CD14-positive monocyte (primary cell): Measurements from ENCODE around the gene GHDC. TPM values are rescaled to one million over a fixed set of nuclear protein-coding genes. Genes with fewer than 3 reads are reported as not detected.

Experiments
- DNase-seq, 3 donors: peaks; one replicate each; pipeline ENCODE4 v3.0.0-alpha.2; 2011 to 2022
- H2AFZ ChIP-seq: 2 replicates; pipeline ENCODE4 v1.6.0; 2012; ENCODE audit warnings: mild to moderate bottlenecking, low read depth, low read length, inconsistent platforms; ENCODE audit not compliant: insufficient read depth, poor library complexity, severe bottlenecking
- H3K27ac ChIP-seq, 2 donors: 1 replicate in 1 of 2; 2 replicates in 1 of 2; pipeline ENCODE4 v1.5.1; 2012 to 2013; ENCODE audit warnings: low read length in 2 of 2, control low read depth in 1 of 2, inconsistent platforms in 1 of 2, low read depth in 1 of 2, mild to moderate bottlenecking in 1 of 2
- H3K27me3 ChIP-seq, 2 donors: one replicate each; pipeline versions ENCODE4 v1.6.0 to v1.6.1; 2011 to 2013; ENCODE audit warnings: low read length in 2 of 2; ENCODE audit not compliant: control insufficient read depth in 2 of 2, insufficient read depth in 2 of 2
- H3K36me3 ChIP-seq, 2 donors: replicated peaks in 1 of 2; 1 replicate in 1 of 2; 2 replicates in 1 of 2; pipeline versions ENCODE4 v1.5.1 to v1.6.1; 2012 to 2013; ENCODE audit warnings: low read length in 2 of 2, control low read depth in 1 of 2, inconsistent platforms in 1 of 2, mild to moderate bottlenecking in 1 of 2; ENCODE audit not compliant: insufficient read depth in 2 of 2, control insufficient read depth in 1 of 2
- H3K4me1 ChIP-seq, 2 donors: 1 replicate in 1 of 2; 2 replicates in 1 of 2; pipeline versions ENCODE4 v1.5.1 to v1.6.1; 2012 to 2013; ENCODE audit warnings: low read length in 2 of 2, control low read depth in 1 of 2, inconsistent platforms in 1 of 2, mild to moderate bottlenecking in 1 of 2, moderate library complexity in 1 of 2; ENCODE audit not compliant: insufficient read depth in 2 of 2, control insufficient read depth in 1 of 2
- H3K4me2 ChIP-seq: replicated peaks from 2 replicates; pipeline ENCODE3; 2012; ENCODE audit warnings: low read length, moderate library complexity, mild to moderate bottlenecking; ENCODE audit not compliant: poor library complexity, severe bottlenecking; ENCODE audit errors: extremely low read depth
- H3K4me3 ChIP-seq, 3 experiments: fragments of 200-600 bp in 1 of 3; sonication (generic) in 1 of 3; replicated peaks in 1 of 3; 1 replicate in 2 of 3; 2 replicates in 1 of 3; pipeline ENCODE4 v1.5.1; 2011 to 2013; ENCODE audit warnings: low read length in 3 of 3, mild to moderate bottlenecking in 3 of 3, control low read depth in 2 of 3, low read depth in 2 of 3, inconsistent platforms in 1 of 3, moderate library complexity in 1 of 3
- H3K79me2 ChIP-seq: 2 replicates; pipeline ENCODE4 v1.6.0; 2012; ENCODE audit warnings: mild to moderate bottlenecking, control low read depth, inconsistent platforms, low read length, moderate library complexity; ENCODE audit not compliant: insufficient read depth
- H3K9ac ChIP-seq: 2 replicates; pipeline ENCODE4 v1.6.0; 2017; ENCODE audit warnings: low read length, mild to moderate bottlenecking; ENCODE audit not compliant: insufficient read depth, poor library complexity, severe bottlenecking
- H3K9me3 ChIP-seq, 2 donors: replicated peaks in 1 of 2; 1 replicate in 1 of 2; 2 replicates in 1 of 2; pipeline versions ENCODE4 v1.5.1 to v1.6.1; 2012 to 2013; ENCODE audit warnings: low read length in 2 of 2, control low read depth in 1 of 2; ENCODE audit not compliant: control insufficient read depth in 1 of 2, insufficient read depth in 1 of 2
- H4K20me1 ChIP-seq: 2 replicates; pipeline ENCODE4 v1.6.0; 2012; ENCODE audit warnings: mild to moderate bottlenecking, low read length, control low read depth, moderate library complexity; ENCODE audit not compliant: insufficient read depth
- H3K27ac Mint-ChIP-seq, 7 donors: one replicate each; pipeline ENCODE4 v1.8.0; 2020; ENCODE audit warnings: mild to moderate bottlenecking in 7 of 7, mixed read lengths in 7 of 7, moderate library complexity in 6 of 7, inconsistent platforms in 2 of 7
- H3K27me3 Mint-ChIP-seq, 3 donors: one replicate each; pipeline ENCODE4 v1.8.0; 2021 to 2022; ENCODE audit warnings: low read depth in 3 of 3, mild to moderate bottlenecking in 3 of 3, mixed read lengths in 3 of 3, moderate library complexity in 3 of 3, inconsistent platforms in 1 of 3
- H3K36me3 Mint-ChIP-seq, 2 donors: one replicate each; pipeline ENCODE4 v1.8.0; 2020; ENCODE audit warnings: mixed read lengths in 2 of 2, inconsistent platforms in 1 of 2, mild to moderate bottlenecking in 1 of 2
- H3K4me1 Mint-ChIP-seq: one replicate; pipeline ENCODE4 v1.8.0; 2020; ENCODE audit warnings: mild to moderate bottlenecking, mixed read lengths
- H3K4me3 Mint-ChIP-seq, 2 donors: one replicate each; pipeline ENCODE4 v1.8.0; 2020; ENCODE audit warnings: mild to moderate bottlenecking in 2 of 2, mixed read lengths in 2 of 2, moderate library complexity in 1 of 2
- H3K9me3 Mint-ChIP-seq, 7 donors: one replicate each; pipeline ENCODE4 v1.8.0; 2020 to 2022; ENCODE audit warnings: mixed read lengths in 7 of 7, mild to moderate bottlenecking in 6 of 7, moderate library complexity in 6 of 7, inconsistent platforms in 2 of 7
- WGBS: methylation state at CpG from one replicate; pipeline ENCODE4 v1.1.5; 2013; ENCODE audit warnings: missing lambda C conversion rate; ENCODE audit not compliant: insufficient coverage; 5-methylcytosine and 5-hydroxymethylcytosine counted together
- intact Hi-C, 2 donors: fragments of 100-400 bp; cut with micrococcal nuclease; formaldehyde crosslinking; loops; one replicate each; pipeline versions ENCODE4 v1.15.0 to v1.15.1; 2023
- polyA plus RNA-seq, 3 donors: library from polyadenylated mRNA; depleted of rRNA in 1 of 3; unstranded in 2 of 3; stranded (reverse) in 1 of 3; fragments of 300-500 nt in 2 of 3; fragments of >200 nt in 1 of 3; fragmentation: Illumina TruSeq in 2 of 3; gene quantifications; 1 replicate in 2 of 3; 2 replicates in 1 of 3; pipeline ENCODE4 v1.2.3, GENCODE V29; 2012 to 2021
- TF ChIP-seq, protein P1 (sequence below): fragments of 200-600 bp; IDR thresholded peaks from one replicate; pipeline ENCODE4 v1.8.0; 2022; ENCODE audit warnings: antibody characterized with exemption, mild to moderate bottlenecking

GHDC gene
- polyA plus RNA-seq, 3 donors = 20.0 to 31.6 (median 20.6) TPM

DNA sequence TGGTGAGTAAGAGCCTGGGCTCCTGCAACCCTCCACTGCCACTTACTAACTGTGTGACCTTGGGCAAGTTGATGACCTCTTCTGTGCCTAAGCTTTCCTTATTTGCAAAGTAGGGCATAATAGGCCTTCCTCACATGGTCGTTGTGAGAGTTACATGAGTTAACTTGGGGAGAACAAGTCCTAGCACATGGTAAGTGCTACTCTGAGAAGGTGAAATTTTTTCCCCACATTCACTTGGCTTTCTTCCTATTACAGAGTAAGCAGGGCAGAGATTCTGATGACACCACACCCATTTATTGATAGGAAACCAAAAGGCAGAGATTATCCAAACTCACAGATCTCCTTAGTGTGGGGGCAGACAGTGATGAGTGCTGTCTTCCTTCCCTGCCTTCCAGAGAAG, 15.0 kb downstream of the GHDC start:
- Histone ChIP-seq H3K27ac (no peak overlapping the region), H4K20me1 (peaks cover 3% of the 10 kb centered on the region), H3K9ac (no peak overlapping the region), H3K4me3 (no peak overlapping the region), H2AFZ (no peak overlapping the region), H3K27me3 (peaks cover 8 to 39% of the 10 kb centered on the region in 2 donors), H3K4me2 (no peak overlapping the region), H3K36me3 (no peaks in the 10 kb centered on the region), H3K9me3 (peaks cover 0 to 14% of the 10 kb centered on the region in 2 donors), H3K4me1 (peaks cover 43 to 50% of the 10 kb centered on the region in 2 donors), H3K79me2 (no peaks in the 10 kb centered on the region)
- peak in 1 of 3 donors; percentile 37 for DNase-seq
- peaks cover 39 to 48% (median 46%) of the 10 kb centered on the region in 3 donors for H3K27me3 Mint-ChIP-seq
- peak overlapping the region in 1 of 2 donors; percentile 82 for H3K4me3 Mint-ChIP-seq
- TF ChIP-seq, protein P1, sequence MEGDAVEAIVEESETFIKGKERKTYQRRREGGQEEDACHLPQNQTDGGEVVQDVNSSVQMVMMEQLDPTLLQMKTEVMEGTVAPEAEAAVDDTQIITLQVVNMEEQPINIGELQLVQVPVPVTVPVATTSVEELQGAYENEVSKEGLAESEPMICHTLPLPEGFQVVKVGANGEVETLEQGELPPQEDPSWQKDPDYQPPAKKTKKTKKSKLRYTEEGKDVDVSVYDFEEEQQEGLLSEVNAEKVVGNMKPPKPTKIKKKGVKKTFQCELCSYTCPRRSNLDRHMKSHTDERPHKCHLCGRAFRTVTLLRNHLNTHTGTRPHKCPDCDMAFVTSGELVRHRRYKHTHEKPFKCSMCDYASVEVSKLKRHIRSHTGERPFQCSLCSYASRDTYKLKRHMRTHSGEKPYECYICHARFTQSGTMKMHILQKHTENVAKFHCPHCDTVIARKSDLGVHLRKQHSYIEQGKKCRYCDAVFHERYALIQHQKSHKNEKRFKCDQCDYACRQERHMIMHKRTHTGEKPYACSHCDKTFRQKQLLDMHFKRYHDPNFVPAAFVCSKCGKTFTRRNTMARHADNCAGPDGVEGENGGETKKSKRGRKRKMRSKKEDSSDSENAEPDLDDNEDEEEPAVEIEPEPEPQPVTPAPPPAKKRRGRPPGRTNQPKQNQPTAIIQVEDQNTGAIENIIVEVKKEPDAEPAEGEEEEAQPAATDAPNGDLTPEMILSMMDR = no peak
- H3K4me1 Mint-ChIP-seq = peaks cover 40% of the 10 kb centered on the region
- WGBS = no CpG with 5 or more reads among the region's 1 CpG
- intact Hi-C loops = no loop called here
- H3K27ac Mint-ChIP-seq = peak overlapping the region in 1 of 7 donors; percentile 19
- H3K36me3 Mint-ChIP-seq = peaks cover 0 to 3% of the 10 kb centered on the region in 2 donors
- peaks cover 0 to 14% (median 8%) of the 10 kb centered on the region in 7 donors for H3K9me3 Mint-ChIP-seq

DNA sequence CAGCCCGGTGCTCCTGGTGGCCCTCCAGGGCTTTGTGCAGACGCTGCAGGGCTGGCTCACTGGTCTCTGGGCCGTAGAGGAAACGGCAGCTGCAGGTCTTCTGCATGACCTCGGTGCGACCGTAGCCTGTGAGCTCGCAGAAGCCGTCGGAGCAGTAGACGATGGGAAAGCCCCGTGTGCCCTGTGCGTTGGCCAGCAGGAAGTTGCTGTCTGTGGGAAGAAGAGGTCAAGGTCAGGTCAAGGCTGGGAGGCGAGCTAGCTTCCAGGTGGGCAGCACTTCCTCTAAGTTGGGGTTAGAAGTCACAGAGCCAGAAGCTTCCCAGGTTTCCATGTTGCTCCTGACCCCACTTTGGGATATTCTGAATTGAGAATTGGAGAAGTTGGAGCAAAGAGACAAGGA, 15.5 kb downstream of the GHDC start:
- no peak overlapping the region for H3K27ac ChIP-seq
- H3K9me3 Mint-ChIP-seq = peaks cover 0 to 14% (median 8%) of the 10 kb centered on the region in 7 donors

More for the DNA sequence above, 15.5 kb downstream of the GHDC start:
- intact Hi-C loops = no loop called here
- Histone ChIP-seq H3K9ac (no peak overlapping the region), H3K9me3 (peaks cover 0 to 14% of the 10 kb centered on the region in 2 donors), H3K4me1 (peaks cover 41 to 44% of the 10 kb centered on the region in 2 donors), H4K20me1 (peaks cover 3% of the 10 kb centered on the region), H3K79me2 (no peaks in the 10 kb centered on the region), H3K4me2 (no peak overlapping the region), H2AFZ (no peak overlapping the region), H3K27me3 (peaks cover 8 to 39% of the 10 kb centered on the region in 2 donors), H3K4me3 (no peak overlapping the region), H3K36me3 (no peaks in the 10 kb centered on the region)
- H3K4me1 Mint-ChIP-seq = peaks cover 38% of the 10 kb centered on the region
- peaks cover 39 to 51% (median 46%) of the 10 kb centered on the region in 3 donors for H3K27me3 Mint-ChIP-seq
- 30% methylated on average over 14 of the region's 14 CpGs for WGBS
- TF ChIP-seq, protein P1 = no peak
- H3K27ac Mint-ChIP-seq = peak overlapping the region in 3 of 7 donors; percentile 7 to 50 (median 38)
- DNase-seq = peak; percentile 58 to 81 (median 63)
- peaks cover 0 to 3% of the 10 kb centered on the region in 2 donors for H3K36me3 Mint-ChIP-seq
- H3K4me3 Mint-ChIP-seq = peak overlapping the region in 1 of 2 donors; percentile 48
